Stimulated activated CD8-positive, alpha-beta memory T cell treated with anti-CD3 and anti-CD28 coated beads, Interleukin-15, amount 100 ng/mL, for 1 hour (primary cell): ENCODE measurements around the gene LAIR1.

Experiments
- DNase-seq: peaks from one replicate; pipeline ENCODE4 v3.0.0-alpha.2; 2020; ENCODE audit warnings: low read depth

Gene LAIR1

DNA sequence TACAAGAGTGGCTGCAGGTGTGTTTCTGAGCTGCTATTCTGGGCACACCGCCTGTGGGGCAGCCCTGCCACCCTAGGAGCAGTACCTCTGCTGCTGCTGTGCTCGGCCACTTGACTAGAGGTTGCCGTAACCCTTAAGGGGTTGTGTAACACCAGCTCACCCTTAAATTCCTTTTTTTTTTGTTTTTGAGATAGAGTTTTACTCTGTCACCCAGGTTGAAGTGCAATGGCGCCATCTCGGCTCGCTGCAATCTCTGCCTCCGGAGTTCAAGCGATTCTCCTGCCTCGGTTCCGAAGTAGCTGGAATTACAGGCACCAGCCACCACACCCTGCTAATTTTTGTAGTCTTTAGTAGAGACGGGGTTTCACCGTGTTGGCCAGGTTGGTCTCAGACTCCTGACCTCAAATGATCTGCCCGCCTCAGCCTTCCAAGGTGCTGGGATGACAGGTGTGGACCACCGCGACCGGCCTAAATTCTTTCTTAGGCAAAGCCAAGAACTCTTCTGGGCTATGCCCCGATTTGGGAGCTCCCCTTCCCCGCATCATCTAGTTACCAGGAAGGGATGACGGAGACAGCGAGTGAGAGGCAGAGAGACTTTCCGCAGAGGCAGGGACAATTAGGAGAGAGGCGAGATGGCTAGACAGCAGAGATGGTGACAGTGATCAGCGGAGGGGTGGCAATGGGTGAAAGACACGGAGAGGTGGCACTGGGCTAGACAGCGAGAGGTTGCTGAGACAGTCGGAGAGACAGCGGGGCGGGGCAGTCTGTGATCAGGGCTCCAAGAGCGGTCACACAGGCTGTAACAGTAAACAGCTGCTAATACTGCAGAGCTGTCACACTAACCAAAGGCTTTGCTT lies 47.4 kb downstream of the LAIR1 start:
- DNase-seq: no peak

DNA sequence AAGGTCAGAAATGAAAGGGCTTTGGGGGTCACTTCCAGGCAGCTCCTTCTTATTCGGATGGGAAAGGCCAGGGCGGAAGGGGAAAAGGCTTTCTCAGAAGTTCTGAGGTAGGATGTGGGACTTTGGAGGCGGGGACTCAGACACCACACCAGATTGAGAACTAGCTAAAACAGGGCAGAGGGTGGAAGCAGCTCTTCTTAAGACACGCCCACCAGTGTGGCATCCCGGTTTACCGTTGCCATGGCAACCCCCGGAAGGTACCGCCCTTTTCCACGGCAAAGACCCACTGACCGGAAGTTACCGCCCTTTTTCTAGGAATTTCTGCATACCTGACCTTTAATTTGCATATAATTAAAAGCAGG lies 48.0 kb downstream of the LAIR1 start:
- no peak for DNase-seq

DNA sequence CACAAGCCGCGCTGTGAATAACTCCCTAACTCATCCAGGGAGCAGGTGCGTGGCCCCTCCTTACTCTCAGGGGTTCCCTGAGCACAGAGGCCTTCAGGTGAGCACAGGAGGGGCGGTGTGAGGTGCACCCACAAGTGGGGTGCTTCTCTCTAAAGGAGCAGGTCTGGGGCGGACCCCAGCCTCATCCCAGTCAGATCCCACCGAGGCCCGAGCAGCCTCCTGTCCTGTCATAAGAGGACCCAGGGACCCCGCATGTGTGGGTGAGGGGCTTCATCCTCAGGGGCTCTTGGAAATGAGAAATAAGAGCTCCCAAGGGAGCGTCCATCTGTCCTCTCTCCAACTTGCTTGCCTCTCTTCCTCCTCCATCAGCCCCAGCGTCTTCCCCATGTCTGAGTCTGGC lies 48.8 kb downstream of the LAIR1 start:
- DNase-seq: no peak

DNA sequence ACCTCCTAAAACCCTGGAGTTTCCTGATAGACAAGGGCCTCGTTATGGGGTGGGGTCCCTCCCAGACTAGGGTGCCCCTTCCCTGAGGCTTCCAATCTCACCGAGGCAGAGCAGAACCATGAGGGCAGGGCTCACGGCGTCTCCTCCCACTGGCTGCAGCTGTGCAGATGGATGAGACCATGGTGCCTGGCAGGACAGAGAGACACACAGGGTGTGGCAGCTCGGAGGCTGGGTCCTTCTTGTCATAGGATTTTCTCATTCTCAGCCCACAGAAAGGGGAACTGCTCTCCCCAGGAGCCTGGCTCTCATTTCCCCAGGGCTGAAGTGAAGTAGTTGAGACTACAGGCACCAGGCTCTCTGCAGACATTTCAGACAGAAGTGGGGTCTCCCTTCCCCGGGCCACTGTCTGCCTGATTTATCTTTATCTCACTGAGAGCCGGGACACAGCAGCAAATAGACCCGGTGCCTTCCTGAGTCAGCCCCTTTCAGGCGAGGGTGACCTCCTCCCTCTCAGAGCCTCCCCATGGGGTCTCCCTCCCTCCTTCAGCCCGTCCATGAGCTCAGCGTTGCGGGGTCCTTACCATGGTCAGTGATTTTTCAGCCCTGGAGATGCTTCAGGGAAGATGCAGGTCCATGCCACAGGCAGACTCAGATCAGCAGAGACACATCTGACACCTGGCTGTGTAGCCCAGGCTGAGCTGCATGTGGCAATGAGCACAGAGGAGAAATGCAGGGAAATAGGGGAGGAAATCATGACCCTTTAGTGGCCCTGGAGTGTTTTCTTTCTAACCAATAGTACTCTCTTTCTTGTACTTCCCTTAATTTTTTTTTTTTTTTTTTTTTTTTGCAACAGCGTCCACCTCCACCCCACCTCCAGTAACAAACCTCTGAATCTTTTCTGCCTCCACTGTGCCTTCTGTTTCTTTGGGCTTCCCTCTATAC lies 52.0 kb downstream of the LAIR1 start, which contains the start of gene LILRA5:
LILRA5 (minus strand) TSS at position 731 of the 942 bp plus-strand sequence; CDS start at position 584, 147 bp downstream.
- no peak for DNase-seq

DNA sequence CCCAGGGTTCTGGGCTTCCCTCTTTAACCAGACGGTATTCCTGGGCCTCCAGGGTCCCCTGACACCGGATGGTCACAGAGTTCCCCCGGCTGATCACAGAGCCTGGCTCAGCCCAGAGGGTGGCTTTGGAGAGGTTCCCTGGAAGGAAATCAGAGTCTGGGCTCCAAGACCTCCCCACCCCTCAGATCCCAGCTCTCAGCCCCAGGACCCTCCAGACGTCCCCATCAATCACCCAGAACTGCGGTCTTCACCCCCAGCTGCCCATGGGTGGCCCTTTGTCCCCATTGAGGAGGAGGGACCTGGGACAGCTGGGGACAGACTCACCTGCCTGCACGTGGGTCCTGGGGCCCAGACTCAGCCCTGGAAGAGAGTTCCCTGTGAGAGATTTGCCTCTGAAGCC lies 52.7 kb downstream of the LAIR1 start:
- no peak for DNase-seq

DNA sequence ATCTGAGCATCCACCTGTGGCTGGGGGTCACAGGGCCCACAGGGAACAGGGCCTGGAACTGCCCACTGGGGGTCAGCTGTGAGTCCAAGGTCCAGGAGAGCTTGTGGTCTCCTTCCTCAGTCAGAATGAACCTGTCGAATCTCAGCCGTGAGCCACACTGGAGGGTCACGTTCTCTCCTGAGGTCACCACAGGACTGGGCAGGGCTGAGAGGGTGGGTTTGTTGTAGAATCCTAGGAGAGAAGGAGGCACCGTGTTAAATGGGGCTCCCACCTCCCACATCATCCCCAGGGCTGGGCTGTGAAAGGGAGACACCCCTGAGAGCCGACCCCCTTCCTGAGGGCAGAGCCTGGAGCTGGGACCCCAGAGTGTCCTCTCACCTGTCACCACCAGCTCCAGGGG lies 53.2 kb downstream of the LAIR1 start:
- no peak for DNase-seq

DNA sequence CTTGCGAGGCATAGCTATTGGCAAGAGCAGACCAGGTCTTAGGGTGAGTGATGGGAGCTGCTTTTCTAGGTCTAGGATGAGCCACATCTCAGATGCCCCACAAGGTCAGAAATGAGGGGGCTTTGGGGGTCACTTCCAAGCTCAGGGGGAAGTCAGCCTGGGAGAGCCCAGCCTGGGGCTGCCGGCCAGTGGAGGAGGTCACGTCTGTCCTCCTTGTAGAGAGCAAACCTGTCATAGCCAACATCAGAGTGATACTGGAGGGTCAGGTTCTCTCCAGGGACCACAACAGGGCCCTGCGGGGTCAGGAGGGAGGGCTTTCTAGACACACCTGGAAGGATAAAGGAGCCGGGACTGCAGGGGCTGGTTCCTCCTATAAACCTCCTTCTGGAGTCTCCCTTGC lies 54.2 kb downstream of the LAIR1 start:
- no peak for DNase-seq

DNA sequence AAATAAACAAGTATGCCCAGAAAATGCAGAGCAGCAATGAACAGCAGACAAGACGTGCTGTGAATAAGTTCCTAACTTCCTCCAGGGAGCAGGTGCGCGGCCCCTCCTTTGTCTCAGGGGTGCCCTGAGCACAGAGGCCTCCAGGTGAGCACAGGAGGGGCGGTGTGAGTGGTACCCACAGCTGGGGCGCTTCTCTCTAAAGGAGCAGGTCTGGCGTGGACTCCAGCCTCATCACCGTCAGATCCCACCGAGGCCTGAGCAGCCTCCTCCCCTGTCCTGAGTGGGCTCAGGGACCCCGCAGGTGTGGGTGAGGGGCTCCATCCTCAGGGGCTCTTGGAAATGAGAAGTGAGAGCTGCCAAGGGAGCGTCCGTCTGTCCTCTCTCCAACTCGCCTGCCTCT lies 54.9 kb downstream of the LAIR1 start:
- DNase-seq: no peak

DNA sequence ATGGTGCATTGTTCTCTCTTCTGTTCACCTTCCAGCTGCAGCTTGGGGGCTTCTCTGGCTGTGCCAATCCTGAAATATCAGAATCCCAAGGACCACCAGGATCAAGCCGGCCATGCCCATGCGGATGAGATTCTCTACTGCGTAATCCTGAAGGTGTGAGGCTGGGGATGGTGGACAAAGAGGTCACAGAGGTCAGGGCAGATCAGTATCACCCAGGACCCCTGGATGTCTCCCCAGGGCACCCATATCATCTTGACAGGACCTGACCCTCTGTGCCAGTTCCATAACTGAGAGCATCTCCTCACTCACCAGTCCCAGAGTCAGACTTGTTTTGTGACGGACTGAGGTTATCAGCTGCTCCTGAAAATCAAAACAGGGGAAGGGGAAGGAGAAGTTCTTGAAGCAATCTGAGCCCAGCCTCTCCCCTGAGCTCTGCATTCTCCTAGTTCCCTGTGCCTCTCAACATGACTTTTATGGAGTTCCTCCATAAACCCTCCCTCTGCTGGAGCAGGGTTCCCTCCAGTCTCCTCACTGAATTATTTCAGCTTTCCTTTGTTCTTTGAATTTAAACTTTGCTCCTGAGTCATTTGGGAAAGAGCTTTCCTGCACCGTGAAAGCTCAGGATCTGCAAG lies 57.2 kb downstream of the LAIR1 start:
- no peak for DNase-seq

DNA sequence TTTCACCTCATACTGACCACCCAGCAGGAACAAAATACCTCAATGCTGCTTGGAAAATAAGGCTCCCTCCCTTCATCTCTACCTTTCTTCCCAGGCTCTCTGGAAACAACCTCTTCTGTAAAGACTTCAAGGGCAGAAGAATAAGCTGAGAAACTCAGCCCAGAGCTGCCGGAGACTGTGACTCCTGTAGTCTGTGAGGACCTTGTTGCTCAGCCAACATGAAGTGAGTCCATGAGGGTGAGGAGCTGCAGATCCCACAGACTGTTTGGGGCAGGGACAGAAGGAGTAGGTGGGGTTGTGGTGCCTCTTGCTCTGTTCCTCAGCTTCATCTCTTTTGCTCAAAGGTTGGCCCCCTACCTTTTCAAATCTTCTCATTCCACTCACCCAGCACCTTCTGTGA lies 59.6 kb downstream of the LAIR1 start:
- DNase-seq: no peak

DNA sequence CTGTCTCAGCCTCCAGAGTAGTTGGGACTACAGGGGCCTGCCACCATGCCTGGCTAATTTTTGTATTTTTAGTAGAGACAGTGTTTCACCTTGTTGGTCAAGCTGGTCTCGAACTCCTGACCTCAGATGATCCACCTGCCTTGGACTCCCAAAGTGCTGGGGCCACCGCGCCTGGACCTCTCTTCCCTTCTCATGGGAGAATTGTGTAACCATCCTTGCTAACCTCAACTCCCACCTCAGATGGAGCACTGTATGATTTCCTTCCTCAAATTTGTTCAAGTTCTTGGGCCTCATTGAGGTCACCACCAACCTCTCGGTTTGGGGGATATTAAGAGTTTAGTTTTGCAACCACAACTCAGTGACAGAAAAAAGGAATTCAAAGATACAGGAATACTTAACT lies 62.5 kb downstream of the LAIR1 start:
- DNase-seq: no peak
